D721Med (cell line): ENCODE measurements around the gene RIMBP2.

Experiments used
- DNase-seq: peaks from one replicate; pipeline ENCODE4 v3.0.0; 2011; ENCODE audit warnings: low spot score; ENCODE audit not compliant: insufficient read length
- FAIRE-seq: peaks from 2 replicates; lab custom pipeline; 2011; peaks lifted over from hg19 to GRCh38; lab: Jason Lieb, UNC
- CTCF ChIP-seq: IDR thresholded peaks from 2 replicates; pipeline ENCODE4 v1.5.1; 2012; ENCODE audit warnings: mild to moderate bottlenecking, control low read depth; ENCODE audit not compliant: insufficient read depth; ENCODE audit errors: missing control alignments

RIMBP2 gene

GRCh38 chr12:130685250-130685787, 30.8 kb downstream of the RIMBP2 start:
- no peak for DNase-seq
- no peak for TF ChIP-seq CTCF
- no peak for FAIRE-seq

GRCh38 chr12:130683811-130684210, 32.3 kb downstream of the RIMBP2 start:
- FAIRE-seq (no peak), DNase-seq (no peak)
- no peak for TF ChIP-seq CTCF

- DNase-seq (no peak), FAIRE-seq (no peak)
- no peak for TF ChIP-seq CTCF
Measured at GRCh38 chr12:130683080-130683479, 33.0 kb downstream of the RIMBP2 start.

- FAIRE-seq (no peak), DNase-seq (no peak)
- no peak for TF ChIP-seq CTCF
Measured at GRCh38 chr12:130680451-130680990, 35.6 kb downstream of the RIMBP2 start.

GRCh38 chr12:130677957-130678558, 38.0 kb downstream of the RIMBP2 start:
- no peak for FAIRE-seq
- no peak for TF ChIP-seq CTCF

GRCh38 chr12:130675791-130676190, 40.3 kb downstream of the RIMBP2 start:
- TF ChIP-seq CTCF = no peak
- FAIRE-seq (no peak), DNase-seq (no peak)

More at GRCh38 chr12:130677957-130678558, 38.0 kb downstream of the RIMBP2 start:
- DNase-seq = no peak

GRCh38 chr12:130675121-130675520, 41.0 kb downstream of the RIMBP2 start:
- TF ChIP-seq CTCF = no peak
- FAIRE-seq = no peak

More at GRCh38 chr12:130675121-130675520, 41.0 kb downstream of the RIMBP2 start:
- DNase-seq = no peak
